H9 (cell line): Measurements from ENCODE around the gene GALNS. TPM values are rescaled to one million over a fixed set of nuclear protein-coding genes. Genes with fewer than 3 reads are reported as not detected.
"Not testable (repeated sequence)": the region's sequence is repeated elsewhere in the genome, so short reads cannot be mapped to it uniquely, and the experiment has no call there.

Source experiments
- DNase-seq: peaks from one replicate; pipeline ENCODE4 v3.0.0-alpha.2; 2017
- H2AFZ ChIP-seq: one replicate; pipeline ENCODE4 v1.6.1; 2013; ENCODE audit warnings: mild to moderate bottlenecking, low read length, control low read depth, moderate library complexity
- H2AK5ac ChIP-seq: 2 replicates; pipeline ENCODE4 v1.6.1; 2013; ENCODE audit warnings: low read length, control low read depth, mixed read lengths; ENCODE audit not compliant: insufficient read length
- H2BK120ac ChIP-seq: one replicate; pipeline ENCODE4 v1.6.1; 2013; ENCODE audit warnings: low read depth, mild to moderate bottlenecking, low read length, control low read depth, inconsistent platforms; ENCODE audit not compliant: poor library complexity, severe bottlenecking
- H2BK12ac ChIP-seq: 2 replicates; pipeline ENCODE4 v1.6.1; 2013; ENCODE audit warnings: low read length, control low read depth, mixed read lengths, low read depth; ENCODE audit not compliant: insufficient read length
- H2BK15ac ChIP-seq: 2 replicates; pipeline ENCODE4 v1.6.1; 2013; ENCODE audit warnings: low read depth, low read length, control low read depth
- H2BK20ac ChIP-seq: one replicate; pipeline ENCODE4 v1.6.1; 2013; ENCODE audit warnings: low read depth, mild to moderate bottlenecking, low read length, control low read depth, inconsistent platforms; ENCODE audit not compliant: poor library complexity, severe bottlenecking
- H2BK5ac ChIP-seq: 2 replicates; pipeline ENCODE4 v1.6.1; 2013; ENCODE audit warnings: low read length, control low read depth, mixed read lengths; ENCODE audit not compliant: insufficient read length
- H3K14ac ChIP-seq: 2 replicates; pipeline ENCODE4 v1.6.1; 2013; ENCODE audit warnings: low read length, control low read depth; ENCODE audit not compliant: insufficient read depth
- H3K18ac ChIP-seq: 2 replicates; pipeline ENCODE4 v1.6.1; 2013; ENCODE audit warnings: low read depth, mild to moderate bottlenecking, mixed read lengths, low read length, control low read depth; ENCODE audit not compliant: insufficient read length
- H3K23ac ChIP-seq: 2 replicates; pipeline ENCODE4 v1.6.1; 2013; ENCODE audit warnings: low read length, control low read depth, mixed read lengths, low read depth; ENCODE audit not compliant: insufficient read length
- H3K23me2 ChIP-seq: 2 replicates; pipeline ENCODE4 v1.6.1; 2013; ENCODE audit warnings: low read depth, mild to moderate bottlenecking, mixed read lengths, low read length, control low read depth; ENCODE audit not compliant: insufficient read length, poor library complexity, severe bottlenecking
- H3K27ac ChIP-seq: 2 replicates; pipeline ENCODE4 v1.5.1; 2013; ENCODE audit warnings: low read length, control low read depth, mixed read lengths, low read depth; ENCODE audit not compliant: insufficient read length
- H3K27me3 ChIP-seq: 2 replicates; pipeline ENCODE4 v1.6.1; 2013; ENCODE audit warnings: low read length, control low read depth, inconsistent platforms; ENCODE audit not compliant: insufficient read depth
- H3K4ac ChIP-seq: 2 replicates; pipeline ENCODE4 v1.6.1; 2013; ENCODE audit warnings: low read depth, mild to moderate bottlenecking, control low read depth, inconsistent platforms, low read length, moderate library complexity
- H3K4me1 ChIP-seq: 2 replicates; pipeline ENCODE4 v1.6.1; 2013; ENCODE audit warnings: low read length, control low read depth, inconsistent platforms; ENCODE audit not compliant: insufficient read depth
- H3K4me2 ChIP-seq: 2 replicates; pipeline ENCODE4 v1.6.1; 2013; ENCODE audit warnings: low read length, control low read depth, mixed read lengths; ENCODE audit not compliant: insufficient read length, insufficient read depth
- H3K56ac ChIP-seq: 2 replicates; pipeline ENCODE4 v1.6.1; 2013; ENCODE audit warnings: low read depth, mild to moderate bottlenecking, mixed read lengths, low read length, control low read depth; ENCODE audit not compliant: insufficient read length
- H3K79me1 ChIP-seq: 2 replicates; pipeline ENCODE4 v1.6.1; 2013; ENCODE audit warnings: low read depth, mild to moderate bottlenecking, moderate library complexity, low read length, control low read depth, inconsistent platforms; ENCODE audit not compliant: insufficient read depth, poor library complexity, severe bottlenecking
- H3K79me2 ChIP-seq: 2 replicates; pipeline ENCODE4 v1.6.1; 2013; ENCODE audit warnings: low read length, control low read depth, inconsistent platforms; ENCODE audit not compliant: insufficient read depth
- H3K9ac ChIP-seq: 2 replicates; pipeline ENCODE4 v1.6.1; 2013; ENCODE audit warnings: low read length, control low read depth, mixed read lengths; ENCODE audit not compliant: insufficient read length; ENCODE audit errors: extremely low read depth
- H3K9me3 ChIP-seq: one replicate; pipeline ENCODE4 v1.6.1; 2013; ENCODE audit warnings: low read depth, low read length, inconsistent platforms; ENCODE audit not compliant: control insufficient read depth
- H3T11ph ChIP-seq: one replicate; pipeline ENCODE4 v1.6.1; 2013; ENCODE audit warnings: mild to moderate bottlenecking, low read length, control low read depth, inconsistent platforms
- H4K20me1 ChIP-seq: one replicate; pipeline ENCODE4 v1.6.1; 2013; ENCODE audit not compliant: control insufficient read depth, insufficient read length, insufficient read depth
- H4K5ac ChIP-seq: 2 replicates; pipeline ENCODE4 v1.6.1; 2013; ENCODE audit warnings: low read depth, mild to moderate bottlenecking, mixed read lengths, low read length, control low read depth; ENCODE audit not compliant: insufficient read length
- H4K8ac ChIP-seq: replicated peaks from 2 replicates; pipeline ENCODE4 v1.6.1; 2013; ENCODE audit warnings: low read length, control low read depth, mixed read lengths, low read depth; ENCODE audit not compliant: insufficient read length
- H4K91ac ChIP-seq: 2 replicates; pipeline ENCODE4 v1.6.1; 2013; ENCODE audit warnings: low read depth, mild to moderate bottlenecking, moderate library complexity, mixed read lengths, low read length, control low read depth; ENCODE audit not compliant: insufficient read length
- H3K27ac Mint-ChIP-seq, 3 experiments: 2 replicates in 2 of 3; 3 replicates in 1 of 3; pipeline ENCODE4 v1.8.0; 2020 to 2021; ENCODE audit warnings: mixed read lengths in 3 of 3, mild to moderate bottlenecking in 1 of 3, moderate library complexity in 1 of 3
- H3K27me3 Mint-ChIP-seq: 2 replicates; pipeline ENCODE4 v1.8.0; 2021; ENCODE audit warnings: low read depth, mild to moderate bottlenecking, moderate library complexity, mixed read lengths
- H3K36me3 Mint-ChIP-seq, 3 experiments: 2 replicates in 2 of 3; 3 replicates in 1 of 3; pipeline ENCODE4 v1.8.0; 2020 to 2021; ENCODE audit warnings: low read depth in 3 of 3, mixed read lengths in 3 of 3; ENCODE audit not compliant: insufficient read depth in 1 of 3
- H3K4me1 Mint-ChIP-seq, 2 experiments: 2 replicates each; pipeline ENCODE4 v1.8.0; 2020; ENCODE audit warnings: mixed read lengths in 2 of 2
- H3K4me3 Mint-ChIP-seq, 2 experiments: 2 replicates in 1 of 2; 3 replicates in 1 of 2; pipeline ENCODE4 v1.8.0; 2020 to 2021; ENCODE audit warnings: mild to moderate bottlenecking in 2 of 2, mixed read lengths in 2 of 2, moderate library complexity in 1 of 2
- H3K9me3 Mint-ChIP-seq, 2 experiments: 2 replicates in 1 of 2; 3 replicates in 1 of 2; pipeline ENCODE4 v1.8.0; 2020; ENCODE audit warnings: mild to moderate bottlenecking in 2 of 2, mixed read lengths in 2 of 2, moderate library complexity in 1 of 2
- CTCF ChIP-seq: fragments of 200-600 bp; sonication (generic); conservative IDR thresholded peaks from 3 replicates; pipeline ENCODE4 v1.8.0; 2021; ENCODE audit warnings: antibody characterized with exemption, mild to moderate bottlenecking
- WGBS: extraction: QIAGEN DNeasy Blood & Tissue Kit; methylation state at CpG from one replicate; pipeline ENCODE4 v1.1.7; 2013; ENCODE audit warnings: missing lambda C conversion rate, low lambda C conversion rate, mixed read lengths; ENCODE audit not compliant: insufficient read length; ENCODE audit errors: extremely low coverage; 5-methylcytosine and 5-hydroxymethylcytosine counted together
- total RNA-seq: library from RNA; stranded (reverse); gene quantifications from 2 replicates; pipeline ENCODE4 v1.2.1, GENCODE V29; 2021

The GALNS gene
- total RNA-seq, 1 experiment from 2014 or later = 20.3 TPM

DNA sequence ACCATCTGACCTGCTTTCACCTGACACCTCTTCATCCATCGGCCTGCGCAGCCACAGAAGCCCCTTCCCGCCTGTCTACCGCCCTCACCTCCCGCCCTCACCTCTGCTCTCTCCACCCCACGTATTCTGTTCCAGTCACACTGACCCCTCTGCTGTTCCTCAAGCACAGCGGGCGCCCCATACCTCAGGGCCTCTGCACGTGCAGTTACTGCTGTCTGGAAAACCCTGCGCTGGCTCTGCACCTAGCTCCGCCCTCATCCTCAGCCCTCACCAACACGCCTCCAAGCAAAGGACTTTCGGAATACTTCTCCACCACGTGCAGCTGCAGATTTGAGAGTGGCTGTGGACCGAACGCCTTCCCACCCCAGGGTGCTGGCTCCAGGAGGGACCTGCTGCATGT is 34.3 kb upstream of the GALNS start:
- H2AK5ac ChIP-seq = no peak overlapping the region
- H3K14ac ChIP-seq = no peak overlapping the region
- no peak overlapping the region for H3K56ac ChIP-seq
- H3K4me3 Mint-ChIP-seq = no peak overlapping the region
- H2BK20ac ChIP-seq = no peak overlapping the region
- H3K4me2 ChIP-seq = no peak overlapping the region
- H3K4ac ChIP-seq = no peak overlapping the region
- no peaks in the 10 kb centered on the region for H3K9me3 ChIP-seq
- H3K23me2 ChIP-seq = no peaks in the 10 kb centered on the region
- no peak overlapping the region for H2AFZ ChIP-seq
- no peak overlapping the region for H2BK5ac ChIP-seq
- H3K9me3 Mint-ChIP-seq = peaks cover 0 to 8% of the 10 kb centered on the region in 2 experiments; a peak in 4 of 5 replicates
- no peak overlapping the region for H3K18ac ChIP-seq
- H4K20me1 ChIP-seq = no peaks in the 10 kb centered on the region
- no peak overlapping the region for H4K5ac ChIP-seq
- WGBS = no CpG with 5 or more reads among the region's 16 CpGs
- no peak overlapping the region for H2BK12ac ChIP-seq
- H2BK15ac ChIP-seq = no peak overlapping the region
- H3T11ph ChIP-seq = no peak overlapping the region
- H3K9ac ChIP-seq = no peak overlapping the region
- H4K91ac ChIP-seq = no peak overlapping the region
- no peaks in the 10 kb centered on the region for H3K79me1 ChIP-seq
- no peaks in the 10 kb centered on the region for H3K4me1 ChIP-seq
- H3K27ac Mint-ChIP-seq = no peak overlapping the region
- peaks cover 11% of the 10 kb centered on the region for H3K27me3 Mint-ChIP-seq
- no peak for TF ChIP-seq CTCF
- no peaks in the 10 kb centered on the region for H3K4me1 Mint-ChIP-seq
- H4K8ac ChIP-seq = no peak overlapping the region
- H3K27ac ChIP-seq = no peak overlapping the region
- no peaks in the 10 kb centered on the region for H3K36me3 Mint-ChIP-seq
- no peaks in the 10 kb centered on the region for H3K27me3 ChIP-seq
- no peak for DNase-seq
- H3K79me2 ChIP-seq = no peaks in the 10 kb centered on the region
- no peak overlapping the region for H3K23ac ChIP-seq
- no peak overlapping the region for H2BK120ac ChIP-seq

DNA sequence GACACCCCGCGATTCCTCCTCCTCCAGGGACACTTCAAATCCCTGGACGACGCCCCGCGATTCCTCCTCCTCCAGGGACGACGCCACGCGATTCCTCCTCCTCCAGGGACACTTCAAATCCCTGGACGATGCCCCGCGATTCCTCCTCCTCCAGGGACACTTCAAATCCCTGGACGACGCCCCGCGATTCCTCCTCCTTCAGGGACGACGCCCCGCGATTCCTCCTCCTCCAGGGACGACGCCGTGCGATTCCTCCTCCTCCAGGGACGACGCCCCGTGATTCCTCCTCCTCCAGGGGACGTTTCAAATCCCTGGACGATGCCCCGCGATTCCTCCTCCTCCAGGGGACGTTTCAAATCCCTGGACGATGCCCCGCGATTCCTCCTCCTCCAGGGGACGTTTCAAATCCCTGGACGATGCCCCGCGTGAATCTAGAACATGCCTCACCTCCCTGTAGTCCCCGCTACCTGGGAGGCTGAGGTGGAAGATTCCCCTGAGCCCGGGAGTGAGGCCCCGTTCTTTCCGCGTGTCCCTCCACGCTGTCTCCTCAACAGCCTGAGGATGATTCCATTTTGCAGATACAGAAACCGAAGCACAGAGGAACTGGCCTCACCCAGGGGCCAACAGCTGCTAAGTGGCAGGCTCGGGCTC is 33.1 kb upstream of the GALNS start:
- peak overlapping the region in 1 of 3 experiments; percentile 80; a peak in 1 of 7 replicates for H3K27ac Mint-ChIP-seq
- not testable (repeated sequence) for H3K9ac ChIP-seq, H4K5ac ChIP-seq

More for the DNA sequence above, 33.1 kb upstream of the GALNS start:
- peaks cover 11% of the 10 kb centered on the region for H3K27me3 Mint-ChIP-seq
- H2AK5ac ChIP-seq, H2BK120ac ChIP-seq, H3K27me3 ChIP-seq, H4K8ac ChIP-seq, H3K56ac ChIP-seq, H3K18ac ChIP-seq, H3K9me3 ChIP-seq, H2BK12ac ChIP-seq, H3K79me2 ChIP-seq, H3K79me1 ChIP-seq, H2BK15ac ChIP-seq, H3K4me1 Mint-ChIP-seq, H3K14ac ChIP-seq, H2BK5ac ChIP-seq, H3K27ac ChIP-seq, H3K36me3 Mint-ChIP-seq, H3K23me2 ChIP-seq, H4K91ac ChIP-seq, H4K20me1 ChIP-seq, DNase-seq, H2AFZ ChIP-seq, H3T11ph ChIP-seq, H3K4me2 ChIP-seq, H3K4ac ChIP-seq, H3K9me3 Mint-ChIP-seq, H3K4me1 ChIP-seq, H2BK20ac ChIP-seq, H3K23ac ChIP-seq, H3K4me3 Mint-ChIP-seq: not testable (repeated sequence)
- no CpG with 5 or more reads among the region's 48 CpGs for WGBS
